Measurements from ENCODE around the gene SLC9A2. TPM values are rescaled to one million over a fixed set of nuclear protein-coding genes. Genes with fewer than 3 reads are reported as not detected.
A peak's percentile ranks its signal among the peaks of the same experiment; 100 is the strongest.

Gene SLC9A2
- total and polyA plus RNA-seq, 10 donors, result 0.02 to 0.20 TPM; not detected in 8

DNA sequence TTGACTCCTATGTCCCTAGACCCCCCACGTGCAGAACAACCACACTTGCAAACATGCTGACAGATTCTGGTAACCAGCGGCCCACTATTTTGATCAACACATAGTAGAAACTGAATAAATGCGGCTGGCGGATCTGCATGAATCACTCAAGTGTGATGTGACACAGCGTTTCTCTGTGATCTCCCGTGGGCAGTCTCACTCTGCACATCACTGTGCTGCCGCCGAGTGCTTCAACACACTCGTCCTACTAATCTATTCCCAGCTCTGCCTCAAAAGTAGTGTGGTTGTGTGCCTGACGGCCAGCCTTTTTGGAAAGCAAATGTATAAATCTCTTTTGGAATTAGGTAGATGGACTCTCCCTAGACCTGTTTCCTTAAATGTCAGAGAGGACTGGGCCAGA lies 105.2 kb downstream of the SLC9A2 start:
- peaks cover 0 to 97% (median 62%) of the 10 kb centered on the region in 6 donors for H3K36me3 ChIP-seq
- no peak overlapping the region for H3K27ac ChIP-seq
- H3K9me3 ChIP-seq, result no peaks in the 10 kb centered on the region
- TF ChIP-seq POLR2AphosphoS5 (IDR thresholded peaks at IDR 0.05) (no peak), POLR2A (IDR thresholded peaks at IDR 0.05) (no peak)
- TF ChIP-seq, protein P1, sequence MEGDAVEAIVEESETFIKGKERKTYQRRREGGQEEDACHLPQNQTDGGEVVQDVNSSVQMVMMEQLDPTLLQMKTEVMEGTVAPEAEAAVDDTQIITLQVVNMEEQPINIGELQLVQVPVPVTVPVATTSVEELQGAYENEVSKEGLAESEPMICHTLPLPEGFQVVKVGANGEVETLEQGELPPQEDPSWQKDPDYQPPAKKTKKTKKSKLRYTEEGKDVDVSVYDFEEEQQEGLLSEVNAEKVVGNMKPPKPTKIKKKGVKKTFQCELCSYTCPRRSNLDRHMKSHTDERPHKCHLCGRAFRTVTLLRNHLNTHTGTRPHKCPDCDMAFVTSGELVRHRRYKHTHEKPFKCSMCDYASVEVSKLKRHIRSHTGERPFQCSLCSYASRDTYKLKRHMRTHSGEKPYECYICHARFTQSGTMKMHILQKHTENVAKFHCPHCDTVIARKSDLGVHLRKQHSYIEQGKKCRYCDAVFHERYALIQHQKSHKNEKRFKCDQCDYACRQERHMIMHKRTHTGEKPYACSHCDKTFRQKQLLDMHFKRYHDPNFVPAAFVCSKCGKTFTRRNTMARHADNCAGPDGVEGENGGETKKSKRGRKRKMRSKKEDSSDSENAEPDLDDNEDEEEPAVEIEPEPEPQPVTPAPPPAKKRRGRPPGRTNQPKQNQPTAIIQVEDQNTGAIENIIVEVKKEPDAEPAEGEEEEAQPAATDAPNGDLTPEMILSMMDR (IDR thresholded peaks at IDR 0.05 in 8 of 11, conservative IDR thresholded peaks at IDR 0.05 in 3 of 11), result no peak
- WGBS, 5 donors, result 90 to 97% (median 95%) methylated on average over 10 of the region's 10 CpGs
- peaks cover 0 to 11% (median 0%) of the 10 kb centered on the region in 6 donors for H3K4me1 ChIP-seq
- H3K4me3 ChIP-seq, result no peak overlapping the region
- H3K27me3 ChIP-seq (replicated peaks in 1 of 7), result no peaks in the 10 kb centered on the region
- no peak for DNase-seq
- intact Hi-C loops (cut with DNase I; ENCODE audit: low total_unique reads), result no loop called here

DNA sequence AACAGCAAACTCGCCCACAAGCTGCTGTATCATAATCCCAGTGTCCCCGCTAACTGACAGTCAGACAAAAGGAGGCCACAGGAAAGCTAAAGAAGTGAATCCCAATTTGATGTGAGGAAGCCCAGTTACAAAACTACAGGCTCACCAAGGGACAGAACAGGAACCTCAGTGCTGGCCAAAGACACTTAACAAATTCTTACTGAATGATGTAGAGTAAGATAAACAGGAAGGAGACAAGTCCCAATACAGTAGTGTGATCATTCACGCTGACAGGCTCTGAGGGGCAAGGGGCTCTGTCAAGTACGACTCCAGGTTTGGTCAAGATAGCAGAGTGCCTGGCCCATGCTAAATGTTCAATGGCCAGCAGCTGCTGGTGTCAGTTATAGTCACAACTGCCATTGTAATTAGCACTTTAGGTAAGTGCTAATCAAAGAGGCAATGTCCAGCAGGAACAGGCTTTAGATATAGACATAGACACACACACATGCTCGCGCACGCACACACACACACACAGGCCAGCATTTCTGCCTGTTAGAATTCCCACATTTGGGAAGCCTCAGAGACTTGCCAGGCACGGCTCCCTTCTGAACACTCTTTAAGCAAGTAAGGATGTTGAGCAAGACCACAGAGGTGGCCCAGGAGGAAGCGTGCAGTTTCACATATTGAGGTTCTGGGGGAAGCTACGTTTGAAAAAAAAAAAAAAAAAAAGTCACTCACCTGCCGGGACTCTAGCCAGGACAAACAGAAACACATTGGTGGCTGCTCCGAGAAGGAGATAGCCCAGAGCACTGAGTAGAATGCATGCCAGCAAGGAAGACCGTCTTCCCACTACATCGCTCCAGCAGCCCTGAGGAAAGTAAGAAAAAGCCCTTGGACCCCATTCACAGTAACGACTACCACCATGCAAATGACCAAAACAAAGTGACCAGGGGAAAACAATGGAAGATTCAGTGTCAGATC lies 107.1 kb downstream of the SLC9A2 start:
- no peak overlapping the region for H3K4me3 ChIP-seq
- H3K9me3 ChIP-seq, result no peaks in the 10 kb centered on the region
- intact Hi-C loops (cut with DNase I; ENCODE audit: low total_unique reads), result no loop called here
- H3K4me1 ChIP-seq, result peaks cover 0 to 11% (median 0%) of the 10 kb centered on the region in 6 donors
- H3K27me3 ChIP-seq (replicated peaks in 1 of 7), result no peaks in the 10 kb centered on the region
- peaks cover 0 to 97% (median 62%) of the 10 kb centered on the region in 6 donors for H3K36me3 ChIP-seq
- TF ChIP-seq, protein P1 (IDR thresholded peaks at IDR 0.05 in 8 of 11, conservative IDR thresholded peaks at IDR 0.05 in 3 of 11), result no peak
- TF ChIP-seq POLR2AphosphoS5 (IDR thresholded peaks at IDR 0.05), result no peak
- no peak for TF ChIP-seq POLR2A (IDR thresholded peaks at IDR 0.05)
- WGBS, 5 donors, result 70 to 81% (median 77%) methylated on average over 15 of the region's 15 CpGs
- DNase-seq, result no peak
- peak overlapping the region in 2 of 8 donors; percentile 24 to 70 for H3K27ac ChIP-seq

DNA sequence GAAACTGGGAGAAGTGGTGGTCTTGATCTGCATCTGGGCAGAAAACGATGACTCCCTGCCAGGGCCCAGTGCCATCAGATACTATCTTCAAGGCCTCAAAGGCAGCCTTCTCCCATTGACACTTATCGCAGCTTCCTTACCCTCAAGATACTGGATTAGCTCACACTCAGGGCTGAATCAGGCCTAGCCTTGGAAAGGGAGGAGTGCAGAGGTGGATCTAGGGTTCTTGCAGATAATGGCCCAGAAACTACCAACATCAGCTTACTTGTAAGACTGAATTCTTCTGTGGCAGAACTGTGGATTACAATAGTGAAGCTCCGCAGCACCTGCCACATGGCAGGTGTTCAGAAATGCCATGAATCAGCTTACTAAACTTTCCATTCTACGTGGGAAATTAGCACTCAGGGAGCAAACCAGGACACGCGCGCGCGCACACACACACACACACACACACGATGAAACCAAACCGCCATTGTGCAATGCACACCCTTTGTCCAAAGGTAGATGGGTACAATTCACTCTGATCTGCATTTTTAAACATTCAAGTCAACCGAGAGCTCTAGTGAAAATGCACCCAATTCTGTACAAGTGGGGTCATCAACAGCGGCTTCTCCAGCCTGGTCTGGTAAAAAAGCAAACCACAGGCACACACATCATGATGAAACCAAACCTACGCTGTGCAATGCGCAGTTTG lies 116.2 kb downstream of the SLC9A2 start:
- peaks cover 0 to 23% (median 11%) of the 10 kb centered on the region in 6 donors for H3K36me3 ChIP-seq
- peaks cover 11 to 45% (median 26%) of the 10 kb centered on the region in 6 donors for H3K4me1 ChIP-seq
- DNase-seq, result no peak
- peak overlapping the region in 6 of 8 donors; percentile 80 to 90 (median 86) for H3K27ac ChIP-seq
- H3K27me3 ChIP-seq (replicated peaks in 1 of 7), result no peaks in the 10 kb centered on the region
- 66 to 83% (median 75%) methylated on average over 14 to 15 of the region's 15 CpGs for WGBS, 5 donors
- intact Hi-C loops (cut with DNase I; ENCODE audit: low total_unique reads), result no loop called here
- TF ChIP-seq, protein P1 (IDR thresholded peaks at IDR 0.05 in 8 of 11, conservative IDR thresholded peaks at IDR 0.05 in 3 of 11), result no peak
- no peak for TF ChIP-seq POLR2AphosphoS5 (IDR thresholded peaks at IDR 0.05)
- no peak for TF ChIP-seq POLR2A (IDR thresholded peaks at IDR 0.05)
- H3K9me3 ChIP-seq, result no peaks in the 10 kb centered on the region
- H3K4me3 ChIP-seq, result peak overlapping the region; percentile 51 to 88 (median 80)

DNA sequence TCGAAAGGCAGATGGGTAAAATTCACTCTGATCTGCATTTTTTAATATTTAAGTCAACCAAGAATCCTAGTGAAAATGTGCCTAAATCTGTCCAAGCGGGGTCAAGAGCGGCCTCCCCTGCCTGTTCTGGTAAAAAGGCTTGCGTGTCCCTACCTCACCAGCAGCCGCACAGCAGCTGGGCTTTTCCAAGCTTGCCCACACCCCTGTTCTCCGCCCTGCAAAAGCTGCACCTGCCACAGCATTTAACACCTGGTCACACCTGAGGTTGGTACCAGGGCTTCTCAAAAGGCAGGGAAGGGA lies 116.7 kb downstream of the SLC9A2 start:
- Histone ChIP-seq H3K27ac (peak overlapping the region in 7 of 8 donors; percentile 80 to 90 (median 83)), H3K4me1 (peaks cover 11 to 45% (median 26%) of the 10 kb centered on the region in 6 donors), H3K36me3 (peaks cover 0 to 18% (median 10%) of the 10 kb centered on the region in 6 donors), H3K27me3 (replicated peaks in 1 of 7) (no peaks in the 10 kb centered on the region), H3K4me3 (peak overlapping the region; percentile 51 to 88 (median 80)), H3K9me3 (no peaks in the 10 kb centered on the region)
- TF ChIP-seq, protein P1 (IDR thresholded peaks at IDR 0.05 in 8 of 11, conservative IDR thresholded peaks at IDR 0.05 in 3 of 11), result no peak
- no peak for TF ChIP-seq POLR2A (IDR thresholded peaks at IDR 0.05)
- TF ChIP-seq POLR2AphosphoS5 (IDR thresholded peaks at IDR 0.05), result no peak
- intact Hi-C loops (cut with DNase I; ENCODE audit: low total_unique reads), result no loop called here
- no peak for DNase-seq
- 27 to 42% (median 32%) methylated on average over 6 of the region's 6 CpGs for WGBS, 5 donors
